ENCODE results near the gene IPO13.

IPO13 gene

DNA sequence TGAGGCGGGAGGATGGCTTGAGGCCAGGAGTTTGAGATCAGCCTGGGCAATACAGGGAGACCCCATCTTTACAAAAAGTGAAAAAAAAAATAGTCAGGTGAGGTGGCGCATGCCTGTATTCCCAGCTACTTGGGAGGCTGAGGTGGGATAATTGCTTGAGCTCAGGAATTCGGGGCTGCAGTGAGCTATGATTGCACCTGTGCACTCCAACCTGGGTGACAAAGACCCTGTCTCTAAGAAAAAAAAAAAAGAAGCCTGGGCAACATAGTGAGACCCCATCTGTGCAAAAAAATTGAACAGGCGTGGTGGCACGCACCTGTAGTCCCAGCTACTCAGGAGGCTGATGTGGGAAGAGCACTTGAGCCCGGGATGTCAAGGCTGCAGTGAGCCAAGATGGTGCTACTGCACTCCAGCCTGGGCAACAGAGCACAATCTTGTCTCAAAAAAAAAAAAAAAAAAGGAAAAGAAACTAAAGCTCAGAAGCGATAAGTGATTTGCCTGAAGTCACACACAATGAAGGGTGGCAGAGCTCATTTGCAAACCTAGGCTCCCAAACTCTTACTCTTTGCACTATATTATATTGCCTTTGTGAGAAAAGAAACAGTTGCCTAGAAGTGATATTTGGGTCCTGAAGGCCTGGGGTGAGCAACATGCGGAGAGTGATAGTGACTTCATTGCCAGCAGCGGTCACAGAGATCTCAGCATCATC lies 46.6 kb downstream of the IPO13 start (continued):
- no peak for TF ChIP-seq ZFP3 (CRISPR knock-in tag; IDR thresholded peaks at IDR 0.05)
- no peak for TF ChIP-seq OSR1 (CRISPR knock-in tag; IDR thresholded peaks at IDR 0.05)

DNA sequence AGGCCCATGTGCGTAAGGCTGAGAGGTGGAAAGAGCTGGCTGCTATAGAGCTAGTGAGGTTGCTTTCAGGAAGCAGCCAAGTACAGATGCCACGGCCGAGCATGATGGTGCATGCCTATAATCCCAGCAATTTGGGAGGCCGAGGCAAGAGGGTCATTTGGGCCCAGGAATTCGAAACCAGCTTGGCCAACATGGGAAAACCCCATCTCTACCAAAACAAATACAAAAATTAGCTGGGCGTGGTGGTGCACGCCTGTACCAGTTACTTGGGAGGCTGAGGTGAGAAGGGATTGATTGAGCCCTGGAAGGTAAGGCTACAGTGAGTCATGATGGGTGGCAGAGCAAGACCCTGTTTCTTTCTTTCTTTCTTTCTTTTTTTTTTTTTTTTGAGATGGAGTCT lies 47.3 kb downstream of the IPO13 start:
- TF ChIP-seq BACH2 (CRISPR knock-in tag; IDR thresholded peaks at IDR 0.05; ENCODE audit: borderline replicate concordance) (no peak), ZFP30 (CRISPR knock-in tag; IDR thresholded peaks at IDR 0.05) (no peak), ISL1 (CRISPR knock-in tag; IDR thresholded peaks at IDR 0.05) (no peak), RARB (CRISPR knock-in tag; IDR thresholded peaks at IDR 0.05) (no peak), ZFP3 (CRISPR knock-in tag; IDR thresholded peaks at IDR 0.05) (no peak), ZC3H10 (CRISPR knock-in tag; IDR thresholded peaks at IDR 0.05) (no peak), ZNF70 (CRISPR knock-in tag; IDR thresholded peaks at IDR 0.05) (no peak), ZNF565 (CRISPR knock-in tag; conservative IDR thresholded peaks at IDR 0.05; ENCODE audit: low read depth) (no peak), GLIS3 (CRISPR knock-in tag; IDR thresholded peaks at IDR 0.05) (no peak), TCF4 (CRISPR knock-in tag; IDR thresholded peaks at IDR 0.05; ENCODE audit: borderline replicate concordance) (no peak), ARNTL (CRISPR knock-in tag; IDR thresholded peaks at IDR 0.05; ENCODE audit: borderline replicate concordance, low read depth) (no peak), OSR1 (CRISPR knock-in tag; IDR thresholded peaks at IDR 0.05) (no peak)
- TF ChIP-seq, protein P1, sequence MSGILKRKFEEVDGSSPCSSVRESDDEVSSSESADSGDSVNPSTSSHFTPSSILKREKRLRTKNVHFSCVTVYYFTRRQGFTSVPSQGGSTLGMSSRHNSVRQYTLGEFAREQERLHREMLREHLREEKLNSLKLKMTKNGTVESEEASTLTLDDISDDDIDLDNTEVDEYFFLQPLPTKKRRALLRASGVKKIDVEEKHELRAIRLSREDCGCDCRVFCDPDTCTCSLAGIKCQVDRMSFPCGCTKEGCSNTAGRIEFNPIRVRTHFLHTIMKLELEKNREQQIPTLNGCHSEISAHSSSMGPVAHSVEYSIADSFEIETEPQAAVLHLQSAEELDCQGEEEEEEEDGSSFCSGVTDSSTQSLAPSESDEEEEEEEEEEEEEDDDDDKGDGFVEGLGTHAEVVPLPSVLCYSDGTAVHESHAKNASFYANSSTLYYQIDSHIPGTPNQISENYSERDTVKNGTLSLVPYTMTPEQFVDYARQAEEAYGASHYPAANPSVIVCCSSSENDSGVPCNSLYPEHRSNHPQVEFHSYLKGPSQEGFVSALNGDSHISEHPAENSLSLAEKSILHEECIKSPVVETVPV (CRISPR knock-in tag; IDR thresholded peaks at IDR 0.05), result no peak
- TF ChIP-seq, protein P2, sequence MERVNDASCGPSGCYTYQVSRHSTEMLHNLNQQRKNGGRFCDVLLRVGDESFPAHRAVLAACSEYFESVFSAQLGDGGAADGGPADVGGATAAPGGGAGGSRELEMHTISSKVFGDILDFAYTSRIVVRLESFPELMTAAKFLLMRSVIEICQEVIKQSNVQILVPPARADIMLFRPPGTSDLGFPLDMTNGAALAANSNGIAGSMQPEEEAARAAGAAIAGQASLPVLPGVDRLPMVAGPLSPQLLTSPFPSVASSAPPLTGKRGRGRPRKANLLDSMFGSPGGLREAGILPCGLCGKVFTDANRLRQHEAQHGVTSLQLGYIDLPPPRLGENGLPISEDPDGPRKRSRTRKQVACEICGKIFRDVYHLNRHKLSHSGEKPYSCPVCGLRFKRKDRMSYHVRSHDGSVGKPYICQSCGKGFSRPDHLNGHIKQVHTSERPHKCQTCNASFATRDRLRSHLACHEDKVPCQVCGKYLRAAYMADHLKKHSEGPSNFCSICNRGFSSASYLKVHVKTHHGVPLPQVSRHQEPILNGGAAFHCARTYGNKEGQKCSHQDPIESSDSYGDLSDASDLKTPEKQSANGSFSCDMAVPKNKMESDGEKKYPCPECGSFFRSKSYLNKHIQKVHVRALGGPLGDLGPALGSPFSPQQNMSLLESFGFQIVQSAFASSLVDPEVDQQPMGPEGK (CRISPR knock-in tag; IDR thresholded peaks at IDR 0.05; ENCODE audit: borderline replicate concordance), result no peak
- TF ChIP-seq, protein P3, sequence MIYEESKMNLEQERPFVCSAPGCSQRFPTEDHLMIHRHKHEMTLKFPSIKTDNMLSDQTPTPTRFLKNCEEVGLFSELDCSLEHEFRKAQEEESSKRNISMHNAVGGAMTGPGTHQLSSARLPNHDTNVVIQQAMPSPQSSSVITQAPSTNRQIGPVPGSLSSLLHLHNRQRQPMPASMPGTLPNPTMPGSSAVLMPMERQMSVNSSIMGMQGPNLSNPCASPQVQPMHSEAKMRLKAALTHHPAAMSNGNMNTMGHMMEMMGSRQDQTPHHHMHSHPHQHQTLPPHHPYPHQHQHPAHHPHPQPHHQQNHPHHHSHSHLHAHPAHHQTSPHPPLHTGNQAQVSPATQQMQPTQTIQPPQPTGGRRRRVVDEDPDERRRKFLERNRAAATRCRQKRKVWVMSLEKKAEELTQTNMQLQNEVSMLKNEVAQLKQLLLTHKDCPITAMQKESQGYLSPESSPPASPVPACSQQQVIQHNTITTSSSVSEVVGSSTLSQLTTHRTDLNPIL (CRISPR knock-in tag; IDR thresholded peaks at IDR 0.05; ENCODE audit: low read depth), result no peak
- no peak for ATAC-seq

DNA sequence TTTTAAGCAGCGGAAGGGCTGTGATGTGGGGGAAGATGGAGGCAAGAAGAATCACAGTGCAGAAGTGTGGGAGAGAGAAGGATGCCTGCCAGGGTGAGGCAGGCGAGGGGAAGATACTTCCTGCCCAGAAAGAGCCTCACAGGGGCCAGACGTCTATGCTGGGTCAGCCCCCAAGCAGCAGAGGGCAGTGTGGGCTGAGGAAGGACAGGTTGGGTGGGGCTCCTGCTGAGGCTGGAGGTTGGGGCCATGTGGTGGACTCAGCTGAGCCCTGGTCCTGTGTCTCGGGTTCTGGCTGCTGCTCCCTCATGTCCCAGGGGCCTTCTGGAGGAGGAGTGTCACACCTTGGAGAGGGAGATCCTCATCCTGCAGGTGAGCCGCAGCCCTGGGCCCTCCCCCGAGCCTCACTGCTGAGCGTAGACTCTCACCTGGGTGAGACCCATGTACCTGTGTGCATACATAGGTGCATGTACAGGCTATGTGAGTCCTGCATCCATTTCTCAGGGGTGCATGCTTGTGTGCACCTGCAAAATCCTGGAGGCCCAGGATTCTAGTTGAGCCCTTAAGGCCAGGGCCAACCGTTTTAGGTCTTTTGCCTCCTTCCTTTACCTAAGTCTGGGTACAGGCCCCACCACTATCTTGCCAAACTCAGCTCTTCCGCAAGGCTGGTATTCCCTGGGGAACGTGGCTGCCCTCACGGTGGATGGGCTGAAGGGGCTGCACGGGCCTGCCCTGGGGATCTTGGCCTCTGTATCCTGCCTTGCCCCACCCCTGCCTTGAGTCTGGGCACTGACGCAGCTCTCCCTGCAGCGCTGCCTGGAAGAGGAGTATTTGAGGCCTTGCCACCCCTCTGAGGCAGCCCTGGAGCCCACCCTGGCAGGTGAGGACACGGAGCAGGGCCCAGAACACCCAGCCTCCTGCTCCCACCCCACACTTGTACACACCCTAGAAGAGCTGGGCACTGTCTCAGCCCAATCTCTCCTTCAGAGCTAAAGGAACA lies 48.3 kb downstream of the IPO13 start:
- ATAC-seq, result peak; percentile 25
- TF ChIP-seq, protein P2 (CRISPR knock-in tag; IDR thresholded peaks at IDR 0.05; ENCODE audit: borderline replicate concordance), result no peak
- TF ChIP-seq ZNF70 (CRISPR knock-in tag; IDR thresholded peaks at IDR 0.05) (no peak), ARNTL (CRISPR knock-in tag; IDR thresholded peaks at IDR 0.05; ENCODE audit: borderline replicate concordance, low read depth) (no peak), OSR1 (CRISPR knock-in tag; IDR thresholded peaks at IDR 0.05) (no peak), ZNF565 (CRISPR knock-in tag; conservative IDR thresholded peaks at IDR 0.05; ENCODE audit: low read depth) (no peak), PPARA (CRISPR knock-in tag; IDR thresholded peaks at IDR 0.05; ENCODE audit: borderline replicate concordance) (no peak), ISL1 (CRISPR knock-in tag; IDR thresholded peaks at IDR 0.05) (no peak), BACH2 (CRISPR knock-in tag; IDR thresholded peaks at IDR 0.05; ENCODE audit: borderline replicate concordance) (no peak), SNAI2 (CRISPR knock-in tag; IDR thresholded peaks at IDR 0.05) (no peak), ESRRG (CRISPR knock-in tag; IDR thresholded peaks at IDR 0.05) (no peak), ZNF8 (CRISPR knock-in tag; IDR thresholded peaks at IDR 0.05) (no peak), GLIS3 (CRISPR knock-in tag; IDR thresholded peaks at IDR 0.05) (no peak)
- TF ChIP-seq, protein P4, sequence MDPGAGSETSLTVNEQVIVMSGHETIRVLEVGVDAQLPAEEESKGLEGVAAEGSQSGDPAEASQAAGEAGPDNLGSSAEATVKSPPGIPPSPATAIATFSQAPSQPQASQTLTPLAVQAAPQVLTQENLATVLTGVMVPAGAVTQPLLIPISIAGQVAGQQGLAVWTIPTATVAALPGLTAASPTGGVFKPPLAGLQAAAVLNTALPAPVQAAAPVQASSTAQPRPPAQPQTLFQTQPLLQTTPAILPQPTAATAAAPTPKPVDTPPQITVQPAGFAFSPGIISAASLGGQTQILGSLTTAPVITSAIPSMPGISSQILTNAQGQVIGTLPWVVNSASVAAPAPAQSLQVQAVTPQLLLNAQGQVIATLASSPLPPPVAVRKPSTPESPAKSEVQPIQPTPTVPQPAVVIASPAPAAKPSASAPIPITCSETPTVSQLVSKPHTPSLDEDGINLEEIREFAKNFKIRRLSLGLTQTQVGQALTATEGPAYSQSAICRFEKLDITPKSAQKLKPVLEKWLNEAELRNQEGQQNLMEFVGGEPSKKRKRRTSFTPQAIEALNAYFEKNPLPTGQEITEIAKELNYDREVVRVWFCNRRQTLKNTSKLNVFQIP (CRISPR knock-in tag; IDR thresholded peaks at IDR 0.05; ENCODE audit: borderline replicate concordance, low read depth), result no peak
- TF ChIP-seq, protein P1 (CRISPR knock-in tag; IDR thresholded peaks at IDR 0.05), result no peak
- TF ChIP-seq, protein P3 (CRISPR knock-in tag; IDR thresholded peaks at IDR 0.05; ENCODE audit: low read depth), result no peak
